ENCODE data around the gene PALM. TPM values are rescaled to one million over a fixed set of nuclear protein-coding genes. Genes with fewer than 3 reads are reported as not detected.

PALM gene
- polyA plus RNA-seq, 2 of the 4 experiments (the other 2 are of a cell fraction), result 3.0 to 15.7 TPM

DNA sequence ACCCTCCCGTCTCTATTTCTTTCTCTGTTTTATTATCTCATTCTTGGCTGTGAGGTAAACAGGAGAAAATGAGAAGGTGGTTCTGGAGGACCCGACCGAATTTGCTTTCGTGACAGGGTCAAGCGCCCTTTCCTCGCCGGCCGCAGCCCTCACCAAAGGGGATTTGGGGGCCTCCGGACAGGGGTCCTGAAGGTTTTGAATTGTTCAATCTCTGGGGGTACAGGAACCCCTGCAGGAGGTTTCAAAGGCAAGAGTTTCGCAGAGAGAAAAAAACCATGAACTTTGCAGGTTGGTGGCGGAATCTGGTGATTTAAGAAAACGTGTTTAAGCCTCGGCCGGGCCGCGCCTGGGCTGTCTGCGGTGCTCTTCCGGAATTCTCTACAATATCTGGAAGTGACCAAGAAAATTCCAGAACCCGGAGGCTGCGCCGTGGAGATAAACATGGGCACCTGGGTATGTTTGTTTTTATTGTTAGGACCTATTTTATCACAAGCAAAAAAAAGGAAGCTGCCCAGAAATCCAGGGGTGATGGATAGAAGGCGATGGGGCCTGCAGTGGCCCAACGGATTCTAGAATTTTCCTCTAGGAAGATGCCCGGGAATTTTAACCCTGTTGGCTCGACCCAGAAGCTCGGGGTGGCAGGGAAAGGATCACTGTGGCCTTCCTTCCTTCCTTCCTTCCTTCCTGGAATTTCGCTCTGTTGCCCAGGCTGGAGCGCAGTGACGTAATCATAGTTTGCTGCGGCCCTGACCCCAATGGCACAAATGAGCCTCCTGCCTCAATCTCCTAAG is 74.3 kb downstream of the PALM start (continued):
- TF ChIP-seq FOSL2 (IDR thresholded peaks at IDR 0.05) (no peak), FOSL2 (CRISPR knock-in tag; IDR thresholded peaks at IDR 0.05) (no peak), TP53 (CRISPR knock-in tag; IDR thresholded peaks at IDR 0.05) (no peak), KDM1A (IDR thresholded peaks at IDR 0.05; ENCODE audit: low read depth) (no peak), ZFP36 (IDR thresholded peaks at IDR 0.05; ENCODE audit: borderline replicate concordance, partially characterized antibody) (no peak)
- TF ChIP-seq, protein P1, sequence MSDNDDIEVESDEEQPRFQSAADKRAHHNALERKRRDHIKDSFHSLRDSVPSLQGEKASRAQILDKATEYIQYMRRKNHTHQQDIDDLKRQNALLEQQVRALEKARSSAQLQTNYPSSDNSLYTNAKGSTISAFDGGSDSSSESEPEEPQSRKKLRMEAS (IDR thresholded peaks at IDR 0.05), result peak; percentile 25; the same call in 1 of the 2 replicates
- TF ChIP-seq, protein P2, sequence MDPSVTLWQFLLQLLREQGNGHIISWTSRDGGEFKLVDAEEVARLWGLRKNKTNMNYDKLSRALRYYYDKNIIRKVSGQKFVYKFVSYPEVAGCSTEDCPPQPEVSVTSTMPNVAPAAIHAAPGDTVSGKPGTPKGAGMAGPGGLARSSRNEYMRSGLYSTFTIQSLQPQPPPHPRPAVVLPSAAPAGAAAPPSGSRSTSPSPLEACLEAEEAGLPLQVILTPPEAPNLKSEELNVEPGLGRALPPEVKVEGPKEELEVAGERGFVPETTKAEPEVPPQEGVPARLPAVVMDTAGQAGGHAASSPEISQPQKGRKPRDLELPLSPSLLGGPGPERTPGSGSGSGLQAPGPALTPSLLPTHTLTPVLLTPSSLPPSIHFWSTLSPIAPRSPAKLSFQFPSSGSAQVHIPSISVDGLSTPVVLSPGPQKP (IDR thresholded peaks at IDR 0.05; ENCODE audit: low read depth, low read length), result no peak

DNA sequence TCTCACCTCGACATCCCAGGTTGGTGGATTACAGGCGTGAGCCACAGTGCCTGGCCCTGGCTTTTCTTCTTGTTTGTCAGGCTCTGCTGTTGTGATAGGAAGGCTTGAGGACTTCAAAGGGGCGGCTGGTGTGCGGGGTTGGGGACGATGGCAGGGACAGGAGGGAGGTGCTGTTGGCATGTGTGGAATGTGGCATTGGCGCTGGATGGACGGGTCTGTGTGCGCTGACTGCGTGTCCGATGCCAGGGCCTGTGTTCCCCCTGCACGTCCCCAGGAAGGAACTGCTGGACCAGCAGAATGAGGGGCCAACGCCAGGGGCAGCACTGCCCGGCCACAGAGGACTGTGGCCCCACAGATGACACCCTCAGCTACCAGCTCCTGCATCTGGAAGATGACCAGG is 75.8 kb downstream of the PALM start:
- no peak for TF ChIP-seq EHF (CRISPR knock-in tag; IDR thresholded peaks at IDR 0.05)
- no peak for TF ChIP-seq BHLHE40 (IDR thresholded peaks at IDR 0.05; ENCODE audit: low read depth, low read length)
- TF ChIP-seq, protein P1 (IDR thresholded peaks at IDR 0.05), result peak; percentile 56
- TF ChIP-seq, protein P3, sequence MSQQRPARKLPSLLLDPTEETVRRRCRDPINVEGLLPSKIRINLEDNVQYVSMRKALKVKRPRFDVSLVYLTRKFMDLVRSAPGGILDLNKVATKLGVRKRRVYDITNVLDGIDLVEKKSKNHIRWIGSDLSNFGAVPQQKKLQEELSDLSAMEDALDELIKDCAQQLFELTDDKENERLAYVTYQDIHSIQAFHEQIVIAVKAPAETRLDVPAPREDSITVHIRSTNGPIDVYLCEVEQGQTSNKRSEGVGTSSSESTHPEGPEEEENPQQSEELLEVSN (IDR thresholded peaks at IDR 0.05; ENCODE audit: borderline replicate concordance, low read depth), result no peak
- TF ChIP-seq KDM1A (IDR thresholded peaks at IDR 0.05; ENCODE audit: low read depth), result no peak
- TF ChIP-seq CBX2 (IDR thresholded peaks at IDR 0.05; ENCODE audit: borderline replicate concordance, low read depth), result no peak
- Histone ChIP-seq H3K4me1 (peaks cover 27% of the 10 kb centered on the region), H3K4me2 (peak overlapping the region; percentile 74), H3K4me3 (peak overlapping the region; percentile 58), H3K9me3 (no peaks in the 10 kb centered on the region), H3K27ac (peak overlapping the region; percentile 98 to 100)
- FAIRE-seq (no peak), DNase-seq (ENCODE audit: low read depth in 1 of 2, low spot score in 1 of 2) (peak; percentile 0 to 61), ATAC-seq (peak in 1 of 2 experiments; percentile 2; a peak in 1 of 6 replicates)
- CTCF ChIA-PET, result interaction anchor here (0.6 to 2.1 kb wide), 3 partner anchors 10 to 460 kb away, joined by 3 to 7 read pairs (median 5); no protein-coding TSS in a partner anchor
- WGBS (ENCODE audit: missing lambda C conversion rate), result 11% methylated on average over 5 of the region's 13 CpGs
- POLR2A ChIA-PET, result interaction anchor here (2.0 kb wide), 1 partner anchor 32 kb away, joined by 16 read pairs; no protein-coding TSS in a partner anchor

DNA sequence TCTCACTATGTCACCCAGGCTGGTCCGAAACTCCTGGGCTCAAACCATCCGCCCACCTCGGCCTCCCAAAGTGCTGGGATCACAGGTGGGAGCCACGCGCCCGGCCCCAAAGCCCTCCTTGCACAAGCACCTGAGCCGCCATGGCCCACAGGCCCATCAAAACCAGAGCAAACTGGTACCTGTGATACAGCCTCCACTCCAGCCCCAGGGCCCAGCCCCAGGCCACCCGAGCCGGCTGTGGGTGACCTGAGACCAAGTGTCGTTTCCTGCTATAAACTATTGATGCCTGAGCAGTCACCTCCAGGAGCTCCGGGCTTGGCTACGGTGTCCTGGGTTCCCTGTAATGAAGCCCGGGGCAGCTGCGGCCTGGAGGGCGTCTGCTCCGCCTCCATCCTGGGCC is 78.8 kb downstream of the PALM start:
- ATAC-seq, result no peak
- Histone ChIP-seq H3K27ac (peak overlapping the region in 1 of 2 experiments; percentile 61; a peak in 2 of 6 replicates), H3K4me1 (peaks cover 28% of the 10 kb centered on the region), H3K4me3 (no peak overlapping the region), H3K9me3 (no peaks in the 10 kb centered on the region), H3K4me2 (no peak overlapping the region)
- CTCF ChIA-PET, result interaction anchor here (1.4 kb wide), 1 partner anchor 13 kb away, joined by 3 read pairs; no protein-coding TSS in a partner anchor
- POLR2A ChIA-PET, result no interaction called here
- DNase-seq (ENCODE audit: low read depth in 1 of 2, low spot score in 1 of 2), result no peak
- FAIRE-seq, result no peak
- no peak for TF ChIP-seq NPAS2 (CRISPR knock-in tag; IDR thresholded peaks at IDR 0.05; ENCODE audit: borderline replicate concordance)
- TF ChIP-seq ZC3H11A (IDR thresholded peaks at IDR 0.05), result no peak
- TF ChIP-seq JUNB (IDR thresholded peaks at IDR 0.05), result no peak
- TF ChIP-seq PHF8 (IDR thresholded peaks at IDR 0.05; ENCODE audit: borderline replicate concordance, low read depth), result no peak
- no peak for TF ChIP-seq NFE2L2 (conservative IDR thresholded peaks at IDR 0.05; ENCODE audit: low read length)
- no peak for TF ChIP-seq SREBF2 (IDR thresholded peaks at IDR 0.05)
- TF ChIP-seq, protein P4, sequence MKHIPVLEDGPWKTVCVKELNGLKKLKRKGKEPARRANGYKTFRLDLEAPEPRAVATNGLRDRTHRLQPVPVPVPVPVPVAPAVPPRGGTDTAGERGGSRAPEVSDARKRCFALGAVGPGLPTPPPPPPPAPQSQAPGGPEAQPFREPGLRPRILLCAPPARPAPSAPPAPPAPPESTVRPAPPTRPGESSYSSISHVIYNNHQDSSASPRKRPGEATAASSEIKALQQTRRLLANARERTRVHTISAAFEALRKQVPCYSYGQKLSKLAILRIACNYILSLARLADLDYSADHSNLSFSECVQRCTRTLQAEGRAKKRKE (CRISPR knock-in tag; IDR thresholded peaks at IDR 0.05; ENCODE audit: low read depth), result no peak
- no peak for TF ChIP-seq TP53 (CRISPR knock-in tag; IDR thresholded peaks at IDR 0.05)
- TF ChIP-seq CHD2 (IDR thresholded peaks at IDR 0.05; ENCODE audit: low read length, partially characterized antibody), result no peak
- no peak for TF ChIP-seq RCOR1 (IDR thresholded peaks at IDR 0.05; ENCODE audit: low read depth, low read length)
- WGBS (ENCODE audit: missing lambda C conversion rate), result 93% methylated on average over 10 of the region's 16 CpGs

Measured in A549 (cell line).